Keratinocyte (primary cell): Measurements from ENCODE around the gene ADGRL3.

Experiments
- EZH2 ChIP-seq: IDR thresholded peaks from one replicate; pipeline ENCODE4 v1.6.1; 2012; ENCODE audit warnings: inconsistent platforms, mild to moderate bottlenecking, low read length, moderate library complexity
- TF ChIP-seq, protein P1 (sequence below), 3 experiments: IDR thresholded peaks in 1 of 3; conservative IDR thresholded peaks in 1 of 3; optimal IDR thresholded peaks in 1 of 3; 2 replicates in 2 of 3; 3 replicates in 1 of 3; pipeline versions ENCODE3 to v1.5.1; 2011; ENCODE audit warnings: low read length in 3 of 3, mild to moderate bottlenecking in 3 of 3, moderate library complexity in 2 of 3, control low read depth in 1 of 3, inconsistent platforms in 1 of 3; ENCODE audit not compliant: insufficient read depth in 2 of 3; ENCODE audit errors: extremely low read depth in 1 of 3

DNA sequence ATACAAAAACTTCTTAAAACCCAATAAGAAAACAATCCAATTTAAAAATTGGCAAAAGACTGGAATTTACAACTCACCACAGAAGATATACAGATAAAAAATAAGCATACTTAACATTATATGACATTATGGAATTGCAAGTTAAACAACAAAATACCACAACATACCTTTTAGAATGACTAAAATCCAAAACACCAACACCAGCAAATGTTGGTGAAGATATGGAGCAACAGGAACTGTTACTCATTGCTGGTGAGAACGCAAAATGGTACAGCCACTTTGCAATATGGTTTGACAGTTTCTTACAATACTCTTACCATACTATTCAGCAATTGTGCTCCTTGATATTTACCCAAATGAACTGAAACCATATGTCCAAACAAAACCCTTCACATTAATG, 112.4 kb downstream of the ADGRL3 start:
- TF ChIP-seq, protein P1, sequence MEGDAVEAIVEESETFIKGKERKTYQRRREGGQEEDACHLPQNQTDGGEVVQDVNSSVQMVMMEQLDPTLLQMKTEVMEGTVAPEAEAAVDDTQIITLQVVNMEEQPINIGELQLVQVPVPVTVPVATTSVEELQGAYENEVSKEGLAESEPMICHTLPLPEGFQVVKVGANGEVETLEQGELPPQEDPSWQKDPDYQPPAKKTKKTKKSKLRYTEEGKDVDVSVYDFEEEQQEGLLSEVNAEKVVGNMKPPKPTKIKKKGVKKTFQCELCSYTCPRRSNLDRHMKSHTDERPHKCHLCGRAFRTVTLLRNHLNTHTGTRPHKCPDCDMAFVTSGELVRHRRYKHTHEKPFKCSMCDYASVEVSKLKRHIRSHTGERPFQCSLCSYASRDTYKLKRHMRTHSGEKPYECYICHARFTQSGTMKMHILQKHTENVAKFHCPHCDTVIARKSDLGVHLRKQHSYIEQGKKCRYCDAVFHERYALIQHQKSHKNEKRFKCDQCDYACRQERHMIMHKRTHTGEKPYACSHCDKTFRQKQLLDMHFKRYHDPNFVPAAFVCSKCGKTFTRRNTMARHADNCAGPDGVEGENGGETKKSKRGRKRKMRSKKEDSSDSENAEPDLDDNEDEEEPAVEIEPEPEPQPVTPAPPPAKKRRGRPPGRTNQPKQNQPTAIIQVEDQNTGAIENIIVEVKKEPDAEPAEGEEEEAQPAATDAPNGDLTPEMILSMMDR (optimal IDR thresholded peaks at IDR 0.05 in 1 of 3, IDR thresholded peaks at IDR 0.05 in 1 of 3, conservative IDR thresholded peaks at IDR 0.05 in 1 of 3; ENCODE audit: extremely low read depth in 1 of 3, insufficient read depth in 2 of 3, low read length in 3 of 3), result no peak
- TF ChIP-seq EZH2, result no peak
